PC-9 (cell line): Measurements from ENCODE around the gene FAF1.

Experiments
- CTCF ChIP-seq: fragments of 200-600 bp; sonication (generic); conservative IDR thresholded peaks from 2 replicates; pipeline ENCODE4 v1.6.1; 2017; ENCODE audit warnings: mixed run types, antibody characterized with exemption, mild to moderate bottlenecking, moderate library complexity
- EZH2 ChIP-seq: fragments of 200-600 bp; sonication (generic); IDR thresholded peaks from 2 replicates; pipeline ENCODE4 v1.8.0; 2017; ENCODE audit warnings: antibody characterized with exemption, low read depth

GRCh38 chr1:50562106-50562505 is 398.0 kb downstream of the FAF1 start:
- TF ChIP-seq CTCF (no peak), EZH2 (no peak)
